ENCODE measurements around the gene PAQR6. TPM values are rescaled to one million over a fixed set of nuclear protein-coding genes. Genes with fewer than 3 reads are reported as not detected.
A peak's percentile ranks its signal among the peaks of the same experiment; 100 is the strongest.

Gene PAQR6
- polyA plus RNA-seq, 6 donors from 2014 or later = not detected

DNA sequence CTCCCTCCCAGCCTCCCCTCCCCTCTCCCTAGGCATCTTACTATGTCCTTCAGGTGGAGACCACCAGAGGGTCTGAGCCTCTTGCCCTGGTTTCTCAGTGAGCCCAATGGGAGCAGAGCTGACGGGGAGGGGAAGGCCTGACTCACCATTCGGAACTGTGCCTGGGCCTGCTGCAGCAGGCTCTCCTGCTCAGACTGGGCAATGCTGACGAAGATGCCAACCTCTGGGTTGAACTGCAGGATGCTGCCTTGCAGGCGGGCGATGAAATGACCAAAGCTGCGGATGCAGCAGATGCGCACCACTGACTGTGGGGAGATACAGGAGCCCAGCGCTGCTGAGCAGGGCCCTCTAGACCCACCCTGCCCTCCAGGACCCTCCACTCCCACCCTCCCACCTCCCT lies 11.0 kb upstream of the PAQR6 start:
- H3K27ac Mint-ChIP-seq = no peak overlapping the region
- H3K27me3 Mint-ChIP-seq = no peaks in the 10 kb centered on the region

GRCh38 chr1:156257711-156258110 lies 9.9 kb upstream of the PAQR6 start:
- no peaks in the 10 kb centered on the region for H3K9me3 Mint-ChIP-seq
- H3K4me1 Mint-ChIP-seq = peaks cover 0 to 2% (median 0%) of the 10 kb centered on the region in 3 donors
- DNase-seq (no peak), ATAC-seq (ENCODE audit: low read depth in 2 of 2) (no peak)
- no peaks in the 10 kb centered on the region for H3K27me3 Mint-ChIP-seq
- H3K4me3 Mint-ChIP-seq = no peak overlapping the region
- H3K36me3 Mint-ChIP-seq = peaks cover 20 to 45% of the 10 kb centered on the region in 2 donors
- peak overlapping the region in 2 of 6 donors; percentile 34 to 64 for H3K27ac Mint-ChIP-seq

More for the DNA sequence above, 11.0 kb upstream of the PAQR6 start:
- ATAC-seq (ENCODE audit: low read depth in 2 of 2) (no peak), DNase-seq (no peak)
- H3K36me3 Mint-ChIP-seq = peaks cover 19 to 45% of the 10 kb centered on the region in 2 donors
- no peaks in the 10 kb centered on the region for H3K9me3 Mint-ChIP-seq
- peaks cover 0 to 2% (median 0%) of the 10 kb centered on the region in 3 donors for H3K4me1 Mint-ChIP-seq
- no peak overlapping the region for H3K4me3 Mint-ChIP-seq

DNA sequence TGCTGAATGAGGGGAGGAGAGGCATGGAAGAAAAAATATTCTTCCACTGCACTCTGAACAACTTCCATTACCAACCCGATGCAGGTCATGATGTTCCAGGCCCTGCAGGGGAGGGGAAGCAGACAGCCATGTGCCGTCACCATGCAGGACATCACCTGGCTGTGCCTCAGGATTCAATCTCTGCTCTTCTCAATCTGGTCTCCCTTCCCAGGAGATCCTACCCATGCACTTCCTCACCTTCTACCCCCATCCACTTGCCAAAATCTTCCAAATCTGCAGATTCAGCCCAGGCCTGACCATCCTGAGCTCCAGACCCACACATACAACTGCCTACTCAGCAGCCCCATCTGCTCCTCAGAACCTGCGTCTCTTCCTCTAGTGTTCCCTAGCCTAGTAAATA lies 5.8 kb upstream of the PAQR6 start:
- Mint-ChIP-seq H3K36me3 (peaks cover 5 to 34% of the 10 kb centered on the region in 2 donors), H3K9me3 (no peaks in the 10 kb centered on the region), H3K4me1 (no peaks in the 10 kb centered on the region)

DNA sequence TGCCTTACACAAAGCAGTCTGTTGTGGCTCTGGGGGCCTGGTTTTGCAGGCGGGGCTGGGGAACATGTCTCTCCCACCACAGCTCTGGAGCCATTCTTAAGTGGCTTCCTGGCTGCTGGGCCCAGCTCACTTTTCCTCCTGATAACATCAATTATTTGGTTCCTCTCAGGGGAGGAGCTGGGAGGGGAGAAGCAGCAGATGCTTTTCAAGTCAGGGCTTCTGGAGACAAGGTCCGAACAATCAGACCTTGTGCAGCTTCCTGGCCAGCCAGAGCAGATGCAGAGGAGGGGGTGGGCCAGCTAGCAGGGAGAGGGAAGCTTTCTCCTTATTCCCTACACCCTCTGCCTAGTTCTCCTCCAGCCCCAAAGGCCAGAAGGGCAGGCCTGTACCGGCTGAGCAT lies 3.7 kb upstream of the PAQR6 start:
- Mint-ChIP-seq H3K4me3 (no peak overlapping the region), H3K36me3 (peaks cover 5 to 27% of the 10 kb centered on the region in 2 donors), H3K27ac (no peak overlapping the region), H3K4me1 (no peaks in the 10 kb centered on the region), H3K9me3 (no peaks in the 10 kb centered on the region), H3K27me3 (no peaks in the 10 kb centered on the region)
- DNase-seq (no peak), ATAC-seq (ENCODE audit: low read depth in 2 of 2) (no peak)

More for the DNA sequence above, 5.8 kb upstream of the PAQR6 start:
- ATAC-seq (ENCODE audit: low read depth in 2 of 2) (no peak), DNase-seq (no peak)
- Mint-ChIP-seq H3K4me3 (no peak overlapping the region), H3K27ac (no peak overlapping the region), H3K27me3 (no peaks in the 10 kb centered on the region)

GRCh38 chr1:156249593-156249992 lies 1.7 kb upstream of the PAQR6 start:
- H3K27ac Mint-ChIP-seq = peak overlapping the region in 2 of 6 donors; percentile 39 to 41

DNA sequence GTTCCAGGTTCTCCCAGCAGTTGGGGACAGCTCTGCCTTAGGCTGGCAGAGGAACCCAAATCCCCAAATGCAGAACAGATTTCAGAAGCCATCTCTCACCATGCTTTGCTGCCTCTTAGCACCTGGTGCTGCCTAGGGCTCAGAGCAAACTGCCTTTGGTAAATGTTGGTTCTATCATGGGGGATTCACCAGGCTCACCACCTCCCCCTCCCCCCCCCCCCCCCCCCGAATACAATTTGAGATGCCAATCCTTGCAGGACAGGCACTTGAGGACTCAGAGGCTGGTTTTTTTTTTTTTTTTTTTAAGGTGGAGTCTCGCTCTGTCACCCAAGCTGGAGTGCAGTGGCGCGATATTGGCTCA lies 447 bp upstream of the PAQR6 start:
- Mint-ChIP-seq H3K9me3 (no peaks in the 10 kb centered on the region), H3K4me3 (no peak overlapping the region), H3K4me1 (peaks cover 13 to 20% (median 16%) of the 10 kb centered on the region in 3 donors), H3K36me3 (peaks cover 0 to 16% of the 10 kb centered on the region in 2 donors), H3K27ac (no peak overlapping the region), H3K27me3 (peaks cover 0 to 23% (median 10%) of the 10 kb centered on the region in 3 donors)
- no peak for DNase-seq
- ATAC-seq (ENCODE audit: low read depth in 2 of 2) = peak in 1 of 2 donors; percentile 26

More at GRCh38 chr1:156249593-156249992, 1.7 kb upstream of the PAQR6 start:
- Mint-ChIP-seq H3K4me3 (peak overlapping the region in 1 of 8 donors; percentile 61), H3K27me3 (peaks cover 0 to 11% (median 8%) of the 10 kb centered on the region in 3 donors), H3K36me3 (peaks cover 5 to 27% of the 10 kb centered on the region in 2 donors), H3K4me1 (peaks cover 10 to 18% (median 12%) of the 10 kb centered on the region in 3 donors), H3K9me3 (no peaks in the 10 kb centered on the region)
- no peak for DNase-seq
- no peak for ATAC-seq (ENCODE audit: low read depth in 2 of 2)

DNA sequence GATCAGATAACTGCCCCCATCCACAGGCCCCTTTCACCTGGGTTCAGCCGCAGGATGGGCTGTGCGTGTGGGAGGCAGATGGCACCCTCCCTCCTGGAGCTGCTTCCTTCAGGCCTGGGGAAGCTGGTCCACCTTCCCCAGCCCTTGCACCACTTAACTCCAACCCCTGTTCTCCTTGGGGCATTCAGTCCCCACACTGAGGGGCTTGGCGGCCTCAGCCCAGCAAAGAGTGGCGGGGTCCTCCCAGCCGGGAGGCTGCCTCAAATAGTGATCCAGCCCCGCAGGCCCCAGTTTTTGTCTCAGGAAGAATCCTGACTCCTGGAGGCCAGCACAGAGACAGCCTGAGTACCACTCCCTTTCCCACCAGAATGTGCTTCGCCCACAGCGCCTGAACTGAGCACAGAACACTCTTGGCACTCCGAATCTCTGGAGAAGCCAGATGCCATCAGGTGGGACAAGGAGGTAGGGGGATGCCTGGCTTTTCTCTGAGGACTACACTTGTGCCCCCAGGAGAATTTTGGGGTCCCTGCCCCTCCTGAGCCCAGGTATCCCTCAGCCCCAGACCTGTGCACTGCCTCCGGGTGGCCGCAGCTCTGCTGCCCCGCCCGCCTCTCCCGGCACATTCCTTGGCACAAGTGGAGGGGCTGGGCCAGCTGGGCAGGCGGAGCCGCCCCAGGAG lies 936 bp downstream of the PAQR6 start:
- ATAC-seq (ENCODE audit: low read depth in 2 of 2) = no peak
- DNase-seq = no peak
- H3K27ac Mint-ChIP-seq = no peak overlapping the region
- peaks cover 13 to 20% (median 16%) of the 10 kb centered on the region in 3 donors for H3K4me1 Mint-ChIP-seq
- H3K4me3 Mint-ChIP-seq = no peak overlapping the region
- H3K27me3 Mint-ChIP-seq = peaks cover 0 to 23% (median 10%) of the 10 kb centered on the region in 3 donors
- peaks cover 0 to 8% of the 10 kb centered on the region in 2 donors for H3K36me3 Mint-ChIP-seq
- no peaks in the 10 kb centered on the region for H3K9me3 Mint-ChIP-seq

- Mint-ChIP-seq H3K36me3 (peaks cover 0 to 8% of the 10 kb centered on the region in 2 donors), H3K27ac (no peak overlapping the region), H3K4me1 (peaks cover 13 to 20% (median 16%) of the 10 kb centered on the region in 3 donors), H3K27me3 (peaks cover 0 to 23% (median 10%) of the 10 kb centered on the region in 3 donors), H3K4me3 (peak overlapping the region in 6 of 8 donors; percentile 36 to 85 (median 54)), H3K9me3 (no peaks in the 10 kb centered on the region)
- DNase-seq (no peak), ATAC-seq (ENCODE audit: low read depth in 2 of 2) (no peak)
These were observed 1.5 kb downstream of the PAQR6 start for GRCh38 chr1:156246241-156246780.

- Mint-ChIP-seq H3K27ac (peak overlapping the region in 1 of 6 donors; percentile 30), H3K4me3 (peak overlapping the region; percentile 66 to 90 (median 82)), H3K27me3 (peaks cover 0 to 23% (median 10%) of the 10 kb centered on the region in 3 donors), H3K36me3 (peaks cover 0 to 6% of the 10 kb centered on the region in 2 donors), H3K9me3 (no peaks in the 10 kb centered on the region), H3K4me1 (peaks cover 13 to 20% (median 16%) of the 10 kb centered on the region in 3 donors)
- ATAC-seq (ENCODE audit: low read depth in 2 of 2) = peak; percentile 63 to 70
- DNase-seq = peak; percentile 19
These were observed 2.2 kb downstream of the PAQR6 start for GRCh38 chr1:156245451-156246232.

GRCh38 chr1:156244712-156245111 lies 3.1 kb downstream of the PAQR6 start:
- Mint-ChIP-seq H3K4me3 (peak overlapping the region; percentile 51 to 86 (median 78)), H3K27me3 (peaks cover 0 to 23% (median 10%) of the 10 kb centered on the region in 3 donors), H3K4me1 (peaks cover 13 to 20% (median 16%) of the 10 kb centered on the region in 3 donors), H3K9me3 (no peaks in the 10 kb centered on the region), H3K36me3 (peaks cover 3 to 5% of the 10 kb centered on the region in 2 donors), H3K27ac (peak overlapping the region in 2 of 6 donors; percentile 41 to 53)
- no peak for ATAC-seq (ENCODE audit: low read depth in 2 of 2)
- no peak for DNase-seq

DNA sequence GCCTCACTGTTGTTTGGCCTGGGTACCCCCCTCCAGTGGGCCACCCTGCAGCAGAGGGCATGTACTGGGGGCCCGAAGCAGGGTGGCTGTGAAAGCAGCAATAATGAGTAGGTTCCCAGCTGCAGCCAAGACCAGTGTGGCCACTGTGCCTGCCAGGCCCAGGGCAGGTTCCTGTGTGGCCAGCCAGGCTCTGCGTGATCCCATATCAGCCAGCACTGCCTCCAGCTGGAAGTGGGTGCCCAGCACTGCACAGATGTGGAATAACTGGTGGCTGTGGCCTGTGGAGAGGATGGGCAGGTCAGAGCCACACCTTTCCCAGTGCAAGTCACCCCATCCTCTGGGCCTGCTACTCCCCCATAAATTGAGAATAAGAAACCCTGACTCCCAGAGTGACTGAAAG lies 3.7 kb downstream of the PAQR6 start:
- Mint-ChIP-seq H3K9me3 (no peaks in the 10 kb centered on the region), H3K27ac (peak overlapping the region in 2 of 6 donors; percentile 41 to 53), H3K27me3 (peaks cover 0 to 23% (median 10%) of the 10 kb centered on the region in 3 donors), H3K4me1 (peaks cover 13 to 20% (median 16%) of the 10 kb centered on the region in 3 donors), H3K4me3 (peak overlapping the region in 2 of 8 donors; percentile 66 to 85), H3K36me3 (peaks cover 4 to 11% of the 10 kb centered on the region in 2 donors)
- ATAC-seq (ENCODE audit: low read depth in 2 of 2) = no peak
- DNase-seq = no peak

DNA sequence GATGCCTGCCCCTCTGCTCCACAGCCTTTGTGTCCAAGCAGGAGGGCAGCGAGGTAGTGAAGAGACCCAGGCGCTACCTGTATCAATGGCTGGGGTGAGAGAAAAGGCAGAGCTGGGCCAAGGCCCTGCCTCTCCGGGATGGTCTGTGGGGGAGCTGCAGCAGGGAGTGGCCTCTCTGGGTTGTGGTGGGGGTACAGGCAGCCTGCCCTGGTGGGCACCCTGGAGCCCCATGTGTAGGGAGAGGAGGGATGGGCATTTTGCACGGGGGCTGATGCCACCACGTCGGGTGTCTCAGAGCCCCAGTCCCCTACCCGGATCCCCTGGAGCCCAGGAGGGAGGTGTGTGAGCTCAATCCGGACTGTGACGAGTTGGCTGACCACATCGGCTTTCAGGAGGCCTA lies 5.1 kb downstream of the PAQR6 start:
- peaks cover 4 to 19% of the 10 kb centered on the region in 2 donors for H3K36me3 Mint-ChIP-seq
- DNase-seq = no peak
- peaks cover 13 to 20% (median 16%) of the 10 kb centered on the region in 3 donors for H3K4me1 Mint-ChIP-seq
- H3K9me3 Mint-ChIP-seq = no peaks in the 10 kb centered on the region
- H3K27ac Mint-ChIP-seq = peak overlapping the region in 1 of 6 donors; percentile 74
- H3K4me3 Mint-ChIP-seq = no peak overlapping the region
- H3K27me3 Mint-ChIP-seq = peaks cover 0 to 23% (median 10%) of the 10 kb centered on the region in 3 donors
- ATAC-seq (ENCODE audit: low read depth in 2 of 2) = no peak

- H3K27ac Mint-ChIP-seq = peak within 1 kb of the TSS in 1 of 6 donors; percentile 74
- peaks cover 13 to 20% (median 16%) of the 10 kb centered on the region in 3 donors for H3K4me1 Mint-ChIP-seq
- no peaks in the 10 kb centered on the region for H3K9me3 Mint-ChIP-seq
- no peak within 1 kb of the TSS for H3K4me3 Mint-ChIP-seq
- ATAC-seq (ENCODE audit: low read depth in 2 of 2) (no peak), DNase-seq (no peak)
- peaks cover 4 to 23% of the 10 kb centered on the region in 2 donors for H3K36me3 Mint-ChIP-seq
- H3K27me3 Mint-ChIP-seq = peaks cover 0 to 23% (median 10%) of the 10 kb centered on the region in 3 donors
These were observed 5.9 kb downstream of the PAQR6 start, which contains the start of gene BGLAP for GRCh38 chr1:156241926-156242325. TSS of gene BGLAP (plus strand) at chr1:156242184. CDS start at chr1:156242232, 48 bp downstream.

Data from naive B cell (primary cell).